Spleen (tissue), 7 donors: ENCODE data around the gene SPIRE2.

Experiments used
- CTCF ChIP-seq, 11 experiments: fragments of 200-600 bp in 7 of 11; fragments of 450-650 bp in 4 of 11; sonication (generic) in 4 of 11; IDR thresholded peaks in 8 of 11; conservative IDR thresholded peaks in 3 of 11; 1 replicate in 7 of 11; 2 replicates in 4 of 11; pipeline versions ENCODE4 v1.4.0 to v1.8.0; 2016 to 2021; ENCODE audit warnings: antibody characterized with exemption in 11 of 11, inconsistent platforms in 4 of 11, mild to moderate bottlenecking in 1 of 11
- POLR2A ChIP-seq, 3 donors: fragments of 450-650 bp; IDR thresholded peaks; one replicate each; pipeline ENCODE4 v1.5.1; 2017; ENCODE audit warnings: antibody characterized with exemption in 3 of 3, mild to moderate bottlenecking in 1 of 3
- donor health status: DM: no; HTN: no; CAD: no; lungs with moderate emphysema.
- donor health status: DM: no; HTN: no; CAD: no.
- donor health status: DM: no; HTN: no; CAD: no.

GRCh38 chr16:89828870-89829629, 775 bp downstream of the SPIRE2 start:
- TF ChIP-seq CTCF (IDR thresholded peaks at IDR 0.05 in 8 of 11, conservative IDR thresholded peaks at IDR 0.05 in 3 of 11) = no peak
- TF ChIP-seq POLR2A (IDR thresholded peaks at IDR 0.05) = no peak
